NCI-H1417 (cell line): Measurements from ENCODE around the gene SMTNL2.
A peak's percentile ranks its signal among the peaks of the same experiment; 100 is the strongest.

Source experiments
- DNase-seq, 3 experiments: peaks; one replicate each; lab custom pipeline; 2025; lab: John Stamatoyannopoulos, UW

The SMTNL2 gene

GRCh38 chr17:4584101-4584916, at the start of gene SMTNL2:
Gene SMTNL2 (plus strand): TSS chr17:4584529. CDS start chr17:4584606, 77 bp downstream.
- peak in 2 of 3 experiments; percentile 30 to 38 for DNase-seq

- DNase-seq: no peak
Measured at GRCh38 chr17:4534928-4535666, 49.2 kb upstream of the SMTNL2 start.

- no peak for DNase-seq
Measured at GRCh38 chr17:4535667-4536258, 48.6 kb upstream of the SMTNL2 start.

DNA sequence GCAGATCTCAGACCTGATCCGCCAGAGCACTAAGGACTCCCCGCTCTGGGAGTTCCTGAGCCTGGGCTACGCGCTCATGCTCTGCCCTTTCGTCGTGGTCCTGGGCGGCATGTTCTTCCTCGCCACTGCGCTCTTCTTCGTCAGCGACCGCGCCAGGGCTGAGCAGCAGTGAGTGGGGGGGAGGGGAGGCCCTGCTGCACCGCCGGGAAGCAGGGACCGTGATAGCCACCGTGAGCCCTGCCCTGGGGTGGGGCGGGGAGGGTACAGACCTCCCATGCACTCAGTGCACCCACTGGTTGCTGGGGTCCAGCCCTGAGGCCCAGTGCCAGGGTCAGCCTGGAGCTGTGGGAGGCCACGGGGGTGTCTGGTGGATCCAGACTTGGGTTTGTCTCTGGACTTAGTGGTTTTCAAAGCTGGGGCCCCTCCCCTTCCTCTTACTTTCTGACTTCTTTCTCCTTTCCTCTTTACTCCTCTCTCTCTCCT, 48.0 kb upstream of the SMTNL2 start:
- no peak for DNase-seq

DNA sequence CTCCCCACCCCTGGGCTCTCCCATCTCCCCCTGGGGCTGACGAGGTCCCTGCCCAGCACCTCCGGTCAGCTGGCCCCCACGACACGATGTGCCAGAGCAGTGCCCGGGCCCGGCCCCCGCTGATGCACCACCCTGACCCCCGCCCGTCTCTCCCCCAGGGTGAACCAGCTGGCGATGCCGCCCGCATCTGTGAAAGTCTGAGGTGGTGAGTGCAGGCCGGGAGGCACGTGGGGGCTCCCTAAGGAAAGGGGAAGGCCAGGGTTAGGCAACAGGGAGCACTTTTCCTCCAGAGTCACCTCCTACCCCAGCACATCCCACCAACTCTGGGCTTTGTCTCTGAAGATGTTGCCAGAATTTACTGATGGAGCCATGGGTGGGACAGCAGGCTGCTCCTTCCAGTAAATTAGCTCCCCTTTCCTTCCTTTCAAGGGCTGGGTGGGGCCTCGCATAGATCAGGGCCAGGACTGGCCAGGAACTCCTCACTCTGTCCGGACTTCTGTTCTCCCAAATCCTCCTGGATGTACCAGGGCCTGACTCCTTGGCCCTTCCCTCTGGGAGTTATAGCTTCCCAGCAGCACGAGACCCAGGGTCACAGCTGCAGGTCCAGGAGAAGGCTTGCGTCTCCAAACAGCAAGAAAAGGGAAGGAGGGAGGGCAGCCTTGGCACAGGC, 47.5 kb upstream of the SMTNL2 start:
- DNase-seq: no peak

DNA sequence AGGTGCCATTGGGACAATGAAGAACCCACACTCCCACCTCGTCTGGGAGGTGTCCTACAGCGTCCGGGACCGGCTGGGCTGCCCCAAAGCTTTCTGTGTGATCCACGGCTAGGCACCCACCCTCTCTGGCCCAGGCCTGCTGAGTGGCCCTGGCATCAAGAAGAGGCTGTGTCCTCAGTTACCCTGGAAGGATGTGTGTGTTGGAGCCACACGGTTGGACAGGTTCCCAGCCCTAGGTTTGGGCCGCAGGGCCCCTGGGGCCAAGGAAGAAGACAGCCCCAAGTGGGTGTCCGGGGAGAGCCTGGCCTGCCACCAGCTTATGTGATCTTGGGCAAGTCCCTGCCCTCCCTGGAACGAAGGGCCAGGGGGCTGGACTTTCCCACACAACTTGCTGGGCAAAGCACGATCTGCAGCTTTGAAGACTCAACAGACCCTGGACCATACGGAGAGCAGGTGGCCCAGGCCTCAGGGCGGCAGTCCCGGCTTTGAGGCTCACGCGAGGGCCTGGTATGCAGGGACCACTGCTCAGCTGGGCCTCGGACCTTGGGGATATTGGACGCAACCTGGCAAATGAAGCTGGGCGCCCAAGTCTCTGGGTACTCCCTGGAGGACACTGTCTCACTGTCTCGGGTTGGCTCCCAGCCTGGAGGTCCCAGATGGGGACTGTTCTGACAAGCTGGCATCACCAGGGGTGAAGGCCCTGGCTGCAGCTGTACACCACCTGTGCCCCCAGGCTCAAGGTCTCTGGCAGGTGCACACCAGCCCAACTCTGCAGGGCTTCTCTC, 46.7 kb upstream of the SMTNL2 start:
- no peak for DNase-seq

- DNase-seq: no peak
Measured at GRCh38 chr17:4538236-4539002, 45.9 kb upstream of the SMTNL2 start.

GRCh38 chr17:4539025-4539424, 45.3 kb upstream of the SMTNL2 start:
- peak in 1 of 3 experiments; percentile 17 for DNase-seq

DNA sequence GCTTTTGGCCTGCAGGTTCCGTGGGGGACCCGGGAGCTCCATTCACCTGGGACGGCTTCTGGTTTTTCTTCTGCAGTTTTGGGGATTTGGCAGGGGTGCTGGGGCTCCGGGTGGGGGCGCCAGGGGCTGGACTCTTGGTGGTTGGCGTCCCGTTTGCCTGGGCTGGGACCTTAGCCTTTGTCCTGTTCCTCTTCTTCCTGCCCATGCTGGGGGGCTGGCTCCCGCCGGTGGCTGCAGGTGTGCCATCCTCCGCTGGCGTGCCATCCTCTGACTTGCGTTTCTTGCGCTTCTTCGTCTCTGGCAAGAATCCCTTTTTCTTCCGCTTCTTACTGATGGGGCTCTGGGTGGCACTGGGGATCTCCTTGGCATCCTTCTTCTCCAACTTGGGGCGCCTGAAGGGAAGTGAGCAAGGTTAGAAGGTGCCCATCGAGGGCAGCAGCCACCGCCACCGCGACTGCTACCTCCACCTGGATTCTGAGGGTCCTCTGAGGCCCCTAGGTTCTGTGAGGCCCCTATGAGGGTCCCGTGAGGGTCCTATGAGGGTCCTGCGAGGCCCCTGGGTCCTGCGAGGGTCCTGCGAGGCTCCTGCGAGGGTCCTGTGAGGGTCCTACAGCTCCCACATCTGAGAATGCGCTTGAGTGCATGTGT, 44.6 kb upstream of the SMTNL2 start:
- no peak for DNase-seq

- DNase-seq: no peak
Measured at GRCh38 chr17:4540224-4540651, 44.1 kb upstream of the SMTNL2 start.

- DNase-seq: no peak
Measured at GRCh38 chr17:4540687-4541327, 43.5 kb upstream of the SMTNL2 start.

DNA sequence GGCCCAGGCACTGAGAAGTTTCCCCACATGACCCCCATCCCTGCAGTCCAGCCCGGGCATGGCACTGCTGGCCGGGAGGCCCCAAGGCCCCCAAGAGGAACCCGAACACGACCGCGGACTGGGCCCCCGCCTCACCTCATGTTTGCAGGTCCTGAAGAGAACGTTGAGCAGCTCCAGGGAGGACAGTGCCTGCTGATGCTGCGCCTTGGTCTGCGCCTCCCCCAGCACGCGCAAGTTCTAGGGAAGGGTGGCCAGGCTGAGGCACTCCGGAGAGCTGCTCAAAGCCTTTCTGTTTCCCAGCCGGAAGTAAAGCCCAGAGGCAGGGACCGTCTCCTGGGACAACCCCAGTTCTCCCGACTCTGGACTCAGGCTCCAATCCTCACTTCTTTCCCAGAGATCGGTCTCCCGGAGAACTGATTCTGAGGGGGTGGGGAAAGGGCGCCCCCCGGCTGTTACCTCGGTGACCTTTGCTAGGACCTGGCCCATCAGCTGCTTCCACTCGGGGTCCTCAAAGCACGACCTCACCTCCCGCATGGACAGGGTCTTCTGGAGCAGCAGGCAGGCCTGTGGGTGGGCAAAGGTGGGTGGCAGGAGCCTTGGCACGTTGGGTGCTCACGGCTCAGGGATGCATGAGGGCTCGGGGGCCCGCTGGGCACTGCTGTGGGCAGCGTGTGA, 42.9 kb upstream of the SMTNL2 start:
- DNase-seq: no peak

GRCh38 chr17:4542003-4542725, 42.2 kb upstream of the SMTNL2 start:
- no peak for DNase-seq

GRCh38 chr17:4542726-4543191, 41.6 kb upstream of the SMTNL2 start:
- DNase-seq: no peak

DNA sequence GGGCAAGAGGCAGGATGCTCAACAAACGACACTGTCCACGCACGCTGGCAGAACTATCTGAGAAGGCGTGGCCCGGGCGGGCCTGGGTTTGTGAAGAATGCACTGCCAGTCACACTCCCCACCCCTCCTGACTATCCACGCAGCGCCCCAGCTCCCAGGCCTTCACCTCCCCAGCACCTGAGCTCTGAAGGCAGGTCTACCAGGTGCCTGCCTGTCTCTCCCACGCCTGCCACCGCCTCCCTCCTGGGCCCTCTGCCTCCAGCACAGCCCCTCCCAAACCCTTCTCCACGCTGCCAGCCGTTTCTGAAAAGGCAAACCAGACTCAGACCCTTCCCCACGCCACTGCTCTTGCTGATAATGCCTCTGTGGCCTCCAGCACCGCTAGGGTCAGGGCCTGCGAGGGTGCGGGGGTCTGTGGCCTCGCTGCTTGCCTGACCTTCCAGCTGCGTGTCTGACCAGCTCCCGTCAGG, 40.7 kb upstream of the SMTNL2 start:
- no peak for DNase-seq

GRCh38 chr17:4544135-4544950, 40.0 kb upstream of the SMTNL2 start:
- DNase-seq: no peak

DNA sequence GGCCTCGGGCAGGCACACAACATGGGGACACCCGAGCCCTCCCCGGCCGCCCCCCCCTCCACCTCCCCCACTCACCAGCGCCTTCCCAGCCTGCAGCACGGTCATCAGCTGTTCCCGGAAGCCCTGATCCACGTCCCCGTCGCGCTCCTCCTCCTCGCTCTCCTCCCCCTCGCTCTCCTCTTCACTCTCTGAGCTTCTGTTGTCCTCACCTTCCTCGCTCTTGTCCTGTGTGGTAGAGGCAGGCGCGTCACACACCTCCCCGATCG, 39.4 kb upstream of the SMTNL2 start:
- DNase-seq: no peak
